Smooth muscle cell (in vitro differentiated cells): Measurements from ENCODE around the gene SLC28A1. TPM values are rescaled to one million over a fixed set of nuclear protein-coding genes. Genes with fewer than 3 reads are reported as not detected.

ENCODE experiments used
- DNase-seq: peaks from one replicate; lab custom pipeline; 2025; ENCODE audit not compliant: unreplicated experiment; lab: John Stamatoyannopoulos, UW
- H2AFZ ChIP-seq: fragments of 200-600 bp; sonication (generic); 2 replicates; pipeline ENCODE4 v1.6.0; 2016; ENCODE audit warnings: antibody characterized with exemption, low read depth, mild to moderate bottlenecking
- H3F3A ChIP-seq: fragments of 200-600 bp; sonication (generic); 2 replicates; pipeline ENCODE4 v1.6.0; 2017; ENCODE audit warnings: antibody characterized with exemption, low read depth
- H3K27ac ChIP-seq: fragments of 200-600 bp; sonication (generic); 2 replicates; pipeline ENCODE4 v1.5.1; 2016; ENCODE audit warnings: low read depth, mild to moderate bottlenecking
- H3K27me3 ChIP-seq: fragments of 200-600 bp; sonication (generic); 2 replicates; pipeline ENCODE4 v1.6.1; 2016; ENCODE audit warnings: low read depth, mild to moderate bottlenecking
- H3K36me3 ChIP-seq: fragments of 200-600 bp; sonication (generic); 2 replicates; pipeline ENCODE4 v1.5.1; 2016; ENCODE audit warnings: low read depth
- H3K4me1 ChIP-seq: fragments of 200-600 bp; sonication (generic); 2 replicates; pipeline ENCODE4 v1.5.1; 2016; ENCODE audit warnings: low read depth
- H3K4me2 ChIP-seq: fragments of 200-600 bp; sonication (generic); 2 replicates; pipeline ENCODE4 v1.6.0; 2016; ENCODE audit warnings: mild to moderate bottlenecking
- H3K4me3 ChIP-seq: fragments of 200-600 bp; sonication (generic); 2 replicates; pipeline ENCODE4 v1.5.1; 2016; ENCODE audit warnings: mild to moderate bottlenecking
- H3K79me2 ChIP-seq: fragments of 200-600 bp; sonication (generic); 2 replicates; pipeline ENCODE4 v1.6.0; 2016; ENCODE audit warnings: low read depth, mild to moderate bottlenecking
- H3K9ac ChIP-seq: fragments of 200-600 bp; sonication (generic); 2 replicates; pipeline ENCODE4 v1.6.0; 2016; ENCODE audit warnings: low read depth
- H3K9me3 ChIP-seq: fragments of 200-600 bp; sonication (generic); replicated peaks from 2 replicates; pipeline ENCODE4 v1.5.1; 2016; ENCODE audit warnings: low read depth
- H4K20me1 ChIP-seq: fragments of 200-600 bp; sonication (generic); 2 replicates; pipeline ENCODE4 v1.6.0; 2016; ENCODE audit warnings: low read depth
- CTCF ChIP-seq: fragments of 200-600 bp; sonication (generic); IDR thresholded peaks from 2 replicates; pipeline ENCODE4 v1.5.1; 2017; ENCODE audit warnings: borderline replicate concordance, mild to moderate bottlenecking, antibody characterized with exemption; ENCODE audit not compliant: insufficient read depth, poor library complexity, severe bottlenecking
- WGBS: methylation state at CpG from one replicate; pipeline ENCODE4 v1.1.7; 2016; ENCODE audit warnings: low lambda C conversion rate; 5-methylcytosine and 5-hydroxymethylcytosine counted together
- polyA plus RNA-seq: library from polyadenylated mRNA; unstranded; fragments of >200 nt; fragmentation: Nextera tagmentation; extraction: Ambion mirVana; gene quantifications from 2 replicates; pipeline ENCODE4 v1.2.1, GENCODE V29; 2016
- total RNA-seq: library from RNA; depleted of rRNA; stranded (reverse); fragments of >200 nt; gene quantifications from 2 replicates; pipeline ENCODE4 v1.2.3, GENCODE V29; 2014

Gene SLC28A1
- total and polyA plus RNA-seq, 2 experiments from 2014 or later = 0.09 TPM; not detected in 1

GRCh38 chr15:84872009-84872910 lies 12.2 kb upstream of the SLC28A1 start:
- no peak overlapping the region for H3K27ac ChIP-seq
- H3K9me3 ChIP-seq = no peaks in the 10 kb centered on the region
- no peak for TF ChIP-seq CTCF
- H3K4me3 ChIP-seq = no peak overlapping the region
- H3K79me2 ChIP-seq = no peaks in the 10 kb centered on the region
- no peak for DNase-seq
- H3K4me2 ChIP-seq = no peak overlapping the region
- H3K36me3 ChIP-seq = no peaks in the 10 kb centered on the region
- no peaks in the 10 kb centered on the region for H3F3A ChIP-seq
- no peak overlapping the region for H3K9ac ChIP-seq
- 93% methylated on average over 17 of the region's 17 CpGs for WGBS
- no peak overlapping the region for H2AFZ ChIP-seq
- no peaks in the 10 kb centered on the region for H3K4me1 ChIP-seq
- H4K20me1 ChIP-seq = no peaks in the 10 kb centered on the region
- H3K27me3 ChIP-seq = no peaks in the 10 kb centered on the region

- DNase-seq = no peak
- Histone ChIP-seq H3K9ac (no peak overlapping the region), H3K27ac (no peak overlapping the region), H4K20me1 (no peaks in the 10 kb centered on the region), H3K36me3 (no peaks in the 10 kb centered on the region), H3K9me3 (no peaks in the 10 kb centered on the region), H3K4me1 (no peaks in the 10 kb centered on the region), H3K27me3 (no peaks in the 10 kb centered on the region), H2AFZ (no peak overlapping the region), H3K4me3 (no peak overlapping the region), H3K79me2 (no peaks in the 10 kb centered on the region), H3K4me2 (no peak overlapping the region), H3F3A (no peaks in the 10 kb centered on the region)
- TF ChIP-seq CTCF = no peak
- WGBS = 86% methylated on average over 7 of the region's 7 CpGs
These were observed 10.5 kb upstream of the SLC28A1 start for GRCh38 chr15:84873997-84874396.

GRCh38 chr15:84874981-84875699 lies 9.3 kb upstream of the SLC28A1 start:
- H3K4me3 ChIP-seq = no peak overlapping the region

More at GRCh38 chr15:84874981-84875699, 9.3 kb upstream of the SLC28A1 start:
- H3K27ac ChIP-seq = no peak overlapping the region
- no peaks in the 10 kb centered on the region for H3F3A ChIP-seq
- TF ChIP-seq CTCF = no peak
- H3K36me3 ChIP-seq = no peaks in the 10 kb centered on the region
- no peaks in the 10 kb centered on the region for H4K20me1 ChIP-seq
- 94% methylated on average over 5 of the region's 5 CpGs for WGBS
- H3K4me2 ChIP-seq = no peak overlapping the region
- H2AFZ ChIP-seq = no peak overlapping the region
- H3K79me2 ChIP-seq = no peaks in the 10 kb centered on the region
- H3K9ac ChIP-seq = no peak overlapping the region
- H3K4me1 ChIP-seq = no peaks in the 10 kb centered on the region
- H3K27me3 ChIP-seq = no peaks in the 10 kb centered on the region
- H3K9me3 ChIP-seq = no peaks in the 10 kb centered on the region
- DNase-seq = no peak
